Measurements from ENCODE around the gene CCL13. TPM values are rescaled to one million over a fixed set of nuclear protein-coding genes. Genes with fewer than 3 reads are reported as not detected.

The CCL13 gene
- polyA plus RNA-seq, 3 donors, result not detected

DNA sequence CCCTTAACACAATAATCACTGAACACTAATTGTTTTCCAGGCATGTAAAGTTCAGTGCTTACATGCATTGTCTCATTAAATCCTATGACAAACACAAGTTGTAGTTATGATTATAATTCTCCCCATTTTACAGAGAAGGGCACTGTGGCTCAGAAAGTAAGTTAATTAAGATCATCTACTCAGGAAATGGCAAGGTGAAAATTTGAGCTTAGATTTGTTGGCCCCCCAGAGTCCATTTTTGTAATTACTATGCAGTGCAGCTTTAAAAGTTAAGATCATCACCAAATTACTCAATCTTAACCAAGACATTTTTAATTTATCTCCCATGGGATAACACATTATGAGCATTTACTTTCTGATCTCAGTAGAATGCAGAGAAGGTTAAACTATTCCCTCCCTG is 41.0 kb downstream of the CCL13 start:
- H3K79me2 ChIP-seq (ENCODE audit: insufficient read depth, low read length), result no peaks in the 10 kb centered on the region
- no peak overlapping the region for H3K27ac ChIP-seq (ENCODE audit: low read depth in 1 of 2, low read length in 2 of 2)
- H3K36me3 ChIP-seq (replicated peaks in 1 of 2; ENCODE audit: control insufficient read depth in 1 of 2, insufficient read depth in 2 of 2, low read length in 2 of 2), result no peaks in the 10 kb centered on the region
- Mint-ChIP-seq H3K4me1 (peaks cover 41% of the 10 kb centered on the region), H3K27ac (no peak overlapping the region), H3K36me3 (no peaks in the 10 kb centered on the region), H3K9me3 (no peaks in the 10 kb centered on the region), H3K4me3 (peak overlapping the region in 1 of 2 donors; percentile 1), H3K27me3 (ENCODE audit: low read depth in 3 of 3) (peaks cover 1 to 7% (median 4%) of the 10 kb centered on the region in 3 donors)
- H2AFZ ChIP-seq (ENCODE audit: insufficient read depth, low read depth, low read length, poor library complexity, severe bottlenecking), result no peak overlapping the region
- DNase-seq, result no peak
- intact Hi-C loops (cut with micrococcal nuclease), result no loop called here
- no peak overlapping the region for H3K4me3 ChIP-seq (replicated peaks in 1 of 3; ENCODE audit: low read depth in 2 of 3, low read length in 3 of 3)
- TF ChIP-seq, protein P1, sequence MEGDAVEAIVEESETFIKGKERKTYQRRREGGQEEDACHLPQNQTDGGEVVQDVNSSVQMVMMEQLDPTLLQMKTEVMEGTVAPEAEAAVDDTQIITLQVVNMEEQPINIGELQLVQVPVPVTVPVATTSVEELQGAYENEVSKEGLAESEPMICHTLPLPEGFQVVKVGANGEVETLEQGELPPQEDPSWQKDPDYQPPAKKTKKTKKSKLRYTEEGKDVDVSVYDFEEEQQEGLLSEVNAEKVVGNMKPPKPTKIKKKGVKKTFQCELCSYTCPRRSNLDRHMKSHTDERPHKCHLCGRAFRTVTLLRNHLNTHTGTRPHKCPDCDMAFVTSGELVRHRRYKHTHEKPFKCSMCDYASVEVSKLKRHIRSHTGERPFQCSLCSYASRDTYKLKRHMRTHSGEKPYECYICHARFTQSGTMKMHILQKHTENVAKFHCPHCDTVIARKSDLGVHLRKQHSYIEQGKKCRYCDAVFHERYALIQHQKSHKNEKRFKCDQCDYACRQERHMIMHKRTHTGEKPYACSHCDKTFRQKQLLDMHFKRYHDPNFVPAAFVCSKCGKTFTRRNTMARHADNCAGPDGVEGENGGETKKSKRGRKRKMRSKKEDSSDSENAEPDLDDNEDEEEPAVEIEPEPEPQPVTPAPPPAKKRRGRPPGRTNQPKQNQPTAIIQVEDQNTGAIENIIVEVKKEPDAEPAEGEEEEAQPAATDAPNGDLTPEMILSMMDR (IDR thresholded peaks at IDR 0.05), result peak; percentile 21
- H3K9ac ChIP-seq (ENCODE audit: insufficient read depth, low read length, poor library complexity, severe bottlenecking), result no peak overlapping the region
- H4K20me1 ChIP-seq (ENCODE audit: insufficient read depth, low read length), result no peaks in the 10 kb centered on the region
- no peaks in the 10 kb centered on the region for H3K27me3 ChIP-seq (ENCODE audit: control insufficient read depth in 2 of 2, insufficient read depth in 2 of 2, low read length in 2 of 2)
- peaks cover 39% of the 10 kb centered on the region in 2 donors for H3K4me1 ChIP-seq (ENCODE audit: control insufficient read depth in 1 of 2, insufficient read depth in 2 of 2, low read length in 2 of 2)
- no peak overlapping the region for H3K4me2 ChIP-seq (replicated peaks; ENCODE audit: extremely low read depth, low read length, poor library complexity, severe bottlenecking)
- no peaks in the 10 kb centered on the region for H3K9me3 ChIP-seq (replicated peaks in 1 of 2; ENCODE audit: control insufficient read depth in 1 of 2, insufficient read depth in 1 of 2, low read length in 2 of 2)

DNA sequence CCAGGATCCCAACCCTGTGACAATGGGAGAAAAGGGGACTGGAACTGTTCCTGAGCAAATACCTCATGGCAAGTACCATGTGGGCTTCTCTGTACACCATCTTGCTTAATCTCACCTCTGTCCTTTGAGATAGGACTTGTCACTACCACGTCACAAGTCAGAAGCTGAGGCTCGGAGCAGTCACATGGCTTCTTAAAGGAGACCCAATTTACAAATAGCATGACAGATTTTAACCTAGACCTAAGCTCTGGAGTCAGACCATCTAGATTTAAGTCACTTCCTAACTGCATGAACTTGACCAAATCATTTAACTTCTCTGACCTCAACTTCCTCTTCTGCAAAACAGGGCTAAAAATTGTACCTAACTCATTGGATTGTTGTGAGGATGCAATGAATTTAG is 42.7 kb downstream of the CCL13 start:
- peak overlapping the region; percentile 73 to 82 for H3K27ac ChIP-seq (ENCODE audit: low read depth in 1 of 2, low read length in 2 of 2)
- H3K4me2 ChIP-seq (replicated peaks; ENCODE audit: extremely low read depth, low read length, poor library complexity, severe bottlenecking), result peak overlapping the region; percentile 16
- H2AFZ ChIP-seq (ENCODE audit: insufficient read depth, low read depth, low read length, poor library complexity, severe bottlenecking), result no peak overlapping the region
- H3K4me1 ChIP-seq (ENCODE audit: control insufficient read depth in 1 of 2, insufficient read depth in 2 of 2, low read length in 2 of 2), result peaks cover 54 to 55% of the 10 kb centered on the region in 2 donors
- TF ChIP-seq, protein P1 (IDR thresholded peaks at IDR 0.05), result no peak
- WGBS (ENCODE audit: insufficient coverage), result 0% methylated on average over 1 of the region's 2 CpGs
- no peaks in the 10 kb centered on the region for H3K9me3 ChIP-seq (replicated peaks in 1 of 2; ENCODE audit: control insufficient read depth in 1 of 2, insufficient read depth in 1 of 2, low read length in 2 of 2)
- H3K36me3 Mint-ChIP-seq, result no peaks in the 10 kb centered on the region
- H3K9me3 Mint-ChIP-seq, result no peaks in the 10 kb centered on the region
- no peak overlapping the region for H3K4me3 ChIP-seq (replicated peaks in 1 of 3; ENCODE audit: low read depth in 2 of 3, low read length in 3 of 3)
- H3K36me3 ChIP-seq (replicated peaks in 1 of 2; ENCODE audit: control insufficient read depth in 1 of 2, insufficient read depth in 2 of 2, low read length in 2 of 2), result no peaks in the 10 kb centered on the region
- H3K9ac ChIP-seq (ENCODE audit: insufficient read depth, low read length, poor library complexity, severe bottlenecking), result no peak overlapping the region
- intact Hi-C loops (cut with micrococcal nuclease), result no loop called here
- peaks cover 0 to 7% (median 4%) of the 10 kb centered on the region in 3 donors for H3K27me3 Mint-ChIP-seq (ENCODE audit: low read depth in 3 of 3)
- H3K79me2 ChIP-seq (ENCODE audit: insufficient read depth, low read length), result no peaks in the 10 kb centered on the region
- H4K20me1 ChIP-seq (ENCODE audit: insufficient read depth, low read length), result no peaks in the 10 kb centered on the region
- peak; percentile 86 to 94 (median 91) for DNase-seq
- H3K4me1 Mint-ChIP-seq, result peaks cover 46% of the 10 kb centered on the region
- H3K27me3 ChIP-seq (ENCODE audit: control insufficient read depth in 2 of 2, insufficient read depth in 2 of 2, low read length in 2 of 2), result no peaks in the 10 kb centered on the region
- H3K27ac Mint-ChIP-seq, result peak overlapping the region; percentile 70 to 96 (median 93)
- H3K4me3 Mint-ChIP-seq, result peak overlapping the region in 1 of 2 donors; percentile 42

All from CD14-positive monocyte (primary cell).